Measurements from ENCODE around the gene TECPR1.

TECPR1 gene

DNA sequence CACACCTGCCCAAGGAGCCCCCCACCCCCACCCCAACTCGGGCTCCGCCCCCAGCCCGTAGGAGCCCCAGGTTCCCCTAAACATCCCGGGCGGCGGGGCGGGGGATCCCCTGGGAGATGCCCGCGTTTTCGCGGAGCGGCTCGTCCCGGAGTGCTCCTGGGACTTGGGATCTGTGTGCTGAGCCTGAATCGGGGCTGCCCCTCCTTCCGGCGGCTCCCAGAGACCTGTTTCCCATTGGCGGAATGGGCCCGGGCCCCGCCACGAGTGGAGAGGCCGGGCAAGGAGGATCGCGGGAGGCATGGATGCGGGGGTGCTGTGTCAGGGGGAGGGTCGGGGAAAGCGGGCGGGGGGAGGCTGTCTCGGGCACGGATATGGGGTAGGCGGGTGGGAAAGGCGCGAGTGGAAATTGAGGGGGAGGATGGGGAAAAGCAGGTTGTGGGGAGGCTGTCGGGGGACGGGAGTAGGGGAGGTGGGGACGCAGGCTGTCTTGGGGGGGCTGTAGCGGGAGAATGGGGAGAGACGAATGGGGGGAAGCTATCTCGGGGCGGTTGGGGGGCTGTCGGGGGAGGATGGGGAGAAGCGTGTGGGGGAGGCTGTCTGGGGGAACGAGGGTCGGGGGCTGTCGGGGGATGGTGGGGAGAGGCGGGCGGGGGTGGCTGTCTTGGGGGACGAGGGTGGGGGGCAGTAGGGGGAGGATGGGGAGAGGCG lies 41.4 kb downstream of the TECPR1 start:
- DNase-seq, result no peak

DNA sequence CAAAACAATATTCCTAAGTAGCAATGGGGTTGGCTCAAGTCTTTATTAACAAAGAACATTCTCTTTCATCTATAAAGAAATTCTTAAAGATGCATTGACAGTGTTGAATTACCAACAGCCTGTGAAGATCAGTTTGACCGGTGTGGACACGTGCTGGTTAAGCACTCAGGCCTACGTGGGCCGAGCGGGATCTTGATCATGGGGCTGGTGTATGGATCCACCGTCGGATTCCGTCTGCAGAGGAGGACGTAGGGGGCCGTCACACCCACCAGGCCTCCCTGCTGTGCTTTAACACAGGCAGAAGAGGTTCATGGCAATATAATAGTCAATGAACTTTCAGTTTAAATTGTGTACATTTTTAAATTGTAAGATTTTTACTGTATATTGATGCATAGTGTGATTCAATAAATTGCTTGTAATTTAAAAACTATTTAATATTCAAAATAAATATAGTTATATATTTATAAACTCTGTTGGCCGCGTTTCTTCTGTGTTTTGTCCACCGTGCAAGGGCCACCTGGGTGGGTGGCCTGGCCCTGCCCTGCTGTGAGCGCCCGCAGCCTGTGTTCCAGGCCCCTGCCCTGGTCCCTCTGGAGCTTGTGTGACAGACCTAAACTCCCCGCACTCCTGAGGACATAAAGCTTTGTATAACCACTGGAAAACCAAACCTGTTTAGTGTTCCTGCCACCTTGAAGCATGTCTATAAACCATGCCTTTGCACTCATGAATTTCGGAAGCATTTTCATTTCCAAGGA lies 42.7 kb downstream of the TECPR1 start:
- DNase-seq, result no peak

DNA sequence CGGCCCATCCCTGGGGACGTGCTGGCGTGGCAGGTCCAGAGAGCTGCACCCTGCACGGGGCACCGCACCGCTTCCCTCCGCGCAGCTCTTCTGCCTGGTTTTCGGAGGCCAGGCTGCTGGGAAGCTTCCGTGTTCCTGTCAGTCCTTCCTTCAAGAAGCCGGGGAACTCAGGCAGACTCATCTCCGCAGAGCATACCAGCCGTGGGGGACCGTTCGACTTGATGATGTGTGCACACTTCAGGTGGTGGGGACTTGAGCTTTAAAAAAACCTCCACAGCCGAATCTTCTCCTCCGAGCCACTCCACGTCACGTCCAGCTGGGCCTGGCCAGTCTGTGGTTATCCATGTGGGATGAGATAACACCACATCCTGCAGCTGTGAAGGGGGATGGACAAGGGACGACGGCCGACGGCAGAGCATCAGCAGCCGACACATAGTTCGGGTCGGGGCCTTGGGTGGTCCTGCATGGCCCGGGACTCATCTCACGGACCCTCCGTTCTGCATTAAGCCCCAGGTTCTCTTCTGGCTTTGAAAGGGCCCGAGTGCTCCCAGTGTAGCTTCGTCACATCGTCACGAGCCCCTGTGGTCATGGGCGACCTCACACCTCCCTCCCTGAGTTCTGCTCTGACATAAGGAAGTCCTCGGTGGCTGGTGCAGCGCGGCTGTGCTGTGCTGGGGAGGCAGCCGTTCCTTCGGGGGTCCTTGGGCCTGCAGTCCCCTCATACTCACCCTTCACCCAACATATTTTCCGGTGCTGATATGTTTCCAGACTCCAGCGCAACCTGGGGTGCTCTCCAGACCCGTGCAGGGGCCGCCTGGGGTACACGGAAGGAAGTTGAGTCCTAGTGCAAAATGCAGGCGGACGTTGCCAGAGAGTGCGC lies 45.3 kb downstream of the TECPR1 start:
- no peak for DNase-seq

DNA sequence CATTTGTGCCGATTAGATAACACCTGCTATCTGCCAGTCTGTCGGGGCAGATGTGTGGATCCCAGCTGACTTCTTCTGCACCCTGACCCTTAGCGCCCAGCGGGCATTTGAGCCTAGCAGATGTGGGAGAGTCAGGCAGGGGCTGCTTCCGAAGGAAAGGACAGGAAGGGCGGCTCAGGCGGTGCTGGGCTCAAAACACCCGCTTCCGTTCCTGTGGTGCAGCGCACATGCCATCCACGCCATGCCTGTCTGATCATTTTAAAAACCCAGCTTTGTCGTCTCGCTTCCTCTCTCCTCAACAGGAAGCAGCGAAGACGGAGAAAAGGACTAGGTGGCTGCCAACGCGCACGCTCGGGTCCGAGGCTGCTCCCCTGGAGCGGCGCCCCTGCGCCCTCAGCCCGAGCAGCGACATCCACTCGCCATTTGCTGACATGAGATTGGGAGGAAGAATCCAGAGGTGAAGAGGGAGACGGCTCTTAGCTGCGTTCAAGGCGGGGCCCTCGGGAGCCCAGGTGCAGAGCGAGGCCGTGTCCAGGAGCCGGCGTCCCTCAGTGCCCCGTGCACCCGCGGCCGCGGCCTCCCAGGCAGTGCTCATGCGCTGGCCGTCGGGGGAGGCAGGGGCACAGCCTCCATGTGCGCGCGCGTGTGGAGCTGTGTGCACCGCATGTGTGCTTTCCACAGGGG lies 46.7 kb downstream of the TECPR1 start:
- no peak for DNase-seq

DNA sequence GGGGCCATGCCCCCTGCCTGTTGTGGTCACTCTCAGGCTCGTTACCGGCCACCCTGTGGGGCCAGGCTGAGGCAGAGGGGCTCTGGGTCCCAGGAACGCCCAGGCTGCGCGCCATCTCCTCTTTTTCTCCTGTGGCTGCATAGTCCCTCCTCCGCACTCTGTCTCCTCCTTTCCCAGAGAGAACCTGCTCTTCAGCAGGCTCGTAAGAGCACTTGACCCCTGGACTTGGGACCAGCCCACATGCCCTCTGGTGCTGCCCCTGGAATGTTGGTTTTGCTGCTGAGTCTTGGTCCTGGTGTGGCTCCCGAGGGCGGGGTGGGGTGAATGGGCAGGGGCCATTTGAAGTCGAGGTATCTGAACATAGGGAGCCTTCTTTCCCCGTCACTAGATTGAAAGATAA lies 47.4 kb downstream of the TECPR1 start:
- no peak for DNase-seq

DNA sequence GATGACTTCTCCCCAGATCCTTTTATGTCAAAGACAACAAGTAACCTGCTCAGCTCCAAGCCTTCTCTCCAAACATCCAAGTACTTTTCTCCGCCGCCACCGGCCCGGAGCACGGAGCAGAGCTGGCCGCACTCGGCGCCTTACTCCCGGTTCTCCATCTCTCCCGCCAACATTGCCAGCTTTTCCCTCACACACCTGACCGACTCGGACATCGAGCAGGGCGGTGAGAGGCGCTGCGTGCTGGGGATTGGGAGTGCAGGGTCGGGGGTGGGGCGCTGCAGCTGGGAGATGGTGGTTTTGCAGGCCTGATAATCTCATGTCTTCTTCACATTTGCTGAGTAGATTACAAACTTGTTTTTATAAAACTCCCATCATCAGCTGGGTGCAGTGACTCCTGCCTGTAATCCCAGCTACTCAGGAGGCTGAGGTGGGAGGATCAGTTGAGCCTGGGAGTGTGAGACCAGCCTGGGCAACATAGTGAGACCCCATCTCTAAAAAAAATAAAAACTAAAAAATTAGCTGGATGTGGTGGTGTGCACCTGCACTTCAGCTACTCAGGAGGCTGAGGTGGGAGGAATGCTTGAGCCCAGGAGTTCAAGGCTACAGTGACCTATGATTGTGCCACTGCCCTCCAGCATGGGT lies 47.9 kb downstream of the TECPR1 start:
- DNase-seq, result no peak

DNA sequence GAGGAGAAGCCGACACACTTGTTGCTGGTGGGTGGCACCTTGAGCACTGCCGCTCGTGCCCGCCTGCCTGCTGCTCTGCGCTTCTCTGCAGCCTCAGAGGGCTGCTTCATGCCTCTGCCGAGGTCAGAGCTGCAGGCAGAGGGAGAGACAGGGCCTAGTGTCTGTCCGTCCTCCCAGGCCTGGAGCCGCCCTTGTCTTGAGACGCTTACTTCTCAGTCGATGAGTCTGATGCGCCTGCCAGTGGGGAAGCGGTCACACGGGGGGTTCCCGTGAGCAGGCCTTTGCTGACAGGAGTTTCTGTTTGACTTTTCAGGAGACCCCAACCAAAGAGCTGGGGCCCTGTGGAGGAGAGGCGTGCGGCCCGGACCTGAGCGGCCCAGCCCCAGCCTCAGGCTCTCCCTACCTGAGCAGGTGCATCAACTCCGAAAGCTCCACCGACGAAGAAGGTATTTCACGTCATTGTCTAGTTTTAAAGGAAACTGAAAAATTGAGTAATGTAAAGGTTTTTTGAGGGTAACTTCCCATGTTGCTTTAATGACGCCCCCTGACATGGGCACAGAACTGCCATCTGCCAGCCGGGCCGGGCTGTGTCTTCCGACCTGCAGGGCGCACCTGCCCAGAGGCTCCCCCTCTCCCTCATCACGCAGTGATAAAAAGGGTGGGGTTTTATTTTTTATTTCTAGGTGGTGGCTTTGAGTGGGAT lies 48.6 kb downstream of the TECPR1 start:
- DNase-seq, result no peak

DNA sequence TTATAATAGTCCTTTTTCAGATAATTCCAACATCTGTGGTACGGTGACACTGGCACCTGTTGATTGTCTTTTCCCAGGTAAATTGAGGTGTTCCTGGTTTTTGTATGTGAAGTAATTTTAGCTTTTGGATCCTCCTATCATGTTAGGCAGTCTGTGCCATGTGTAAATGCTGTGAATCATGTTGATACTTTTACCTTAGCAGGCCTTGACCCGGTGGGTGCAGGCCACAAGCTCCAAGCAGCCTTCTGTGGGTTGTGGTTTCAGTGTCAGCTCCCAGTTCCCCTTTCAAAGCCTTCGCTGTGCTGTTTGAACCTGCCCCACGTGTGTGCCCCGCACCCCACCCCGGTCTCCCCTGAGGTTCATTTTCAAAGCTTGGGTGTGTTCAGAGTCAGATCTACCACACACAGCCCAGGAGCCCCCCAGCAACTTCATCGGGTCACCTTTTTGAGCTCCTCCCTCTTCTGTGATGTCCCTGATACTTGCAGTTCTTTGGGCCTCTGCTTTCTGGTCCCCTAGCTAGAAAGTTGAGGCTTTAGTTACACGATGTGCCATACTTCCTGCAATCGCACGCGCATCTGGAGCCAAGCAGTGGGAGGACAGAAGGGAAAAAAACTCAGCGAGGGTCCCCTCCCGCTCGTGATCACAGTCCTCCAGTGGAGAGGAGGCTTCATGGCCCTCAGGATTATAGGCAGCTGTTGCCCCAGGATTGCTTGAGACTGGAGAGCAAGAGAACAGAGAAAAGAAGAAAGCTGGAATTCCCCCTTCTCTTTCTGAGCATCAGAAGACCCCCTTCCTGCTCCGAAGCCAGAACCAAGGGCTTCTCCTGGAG lies 49.5 kb downstream of the TECPR1 start:
- no peak for DNase-seq

DNA sequence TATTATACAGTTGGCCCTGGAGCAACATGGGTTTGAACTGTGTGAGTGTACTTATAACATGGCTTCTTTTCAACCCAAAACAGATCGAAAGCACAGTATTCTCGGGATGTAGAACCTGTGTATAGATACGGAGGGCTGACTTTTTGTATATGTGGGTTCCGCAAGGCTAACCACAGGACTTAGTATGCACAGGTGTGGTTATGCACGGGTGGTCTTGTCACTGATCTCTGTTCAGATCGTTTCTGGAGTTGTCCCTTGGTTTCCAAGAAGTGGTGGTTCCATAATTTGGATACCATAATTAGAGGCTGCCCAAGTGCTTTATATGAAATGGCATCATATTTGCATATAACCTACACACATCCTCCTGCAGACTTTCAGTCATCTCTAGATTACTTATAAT lies 51.7 kb downstream of the TECPR1 start:
- no peak for DNase-seq

DNA sequence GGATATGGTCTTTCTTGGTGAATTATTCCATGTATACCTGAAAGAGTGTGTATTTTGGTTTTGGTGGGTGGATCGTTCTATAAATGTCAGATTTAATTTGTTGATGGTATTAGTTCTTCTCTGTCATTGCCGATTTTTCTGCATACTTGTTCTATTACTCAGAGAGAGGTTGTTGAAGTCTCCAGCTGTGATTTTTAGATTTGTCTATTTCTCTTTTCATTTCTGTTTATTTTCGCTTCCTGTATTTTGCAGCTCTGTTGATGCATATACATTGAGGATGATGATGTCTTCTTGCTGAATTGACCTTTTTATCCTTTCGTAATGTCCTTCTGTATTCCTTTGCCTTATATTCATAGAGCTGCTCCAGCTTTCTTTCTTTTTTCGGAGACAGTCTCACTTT lies 52.9 kb downstream of the TECPR1 start:
- no peak for DNase-seq

DNA sequence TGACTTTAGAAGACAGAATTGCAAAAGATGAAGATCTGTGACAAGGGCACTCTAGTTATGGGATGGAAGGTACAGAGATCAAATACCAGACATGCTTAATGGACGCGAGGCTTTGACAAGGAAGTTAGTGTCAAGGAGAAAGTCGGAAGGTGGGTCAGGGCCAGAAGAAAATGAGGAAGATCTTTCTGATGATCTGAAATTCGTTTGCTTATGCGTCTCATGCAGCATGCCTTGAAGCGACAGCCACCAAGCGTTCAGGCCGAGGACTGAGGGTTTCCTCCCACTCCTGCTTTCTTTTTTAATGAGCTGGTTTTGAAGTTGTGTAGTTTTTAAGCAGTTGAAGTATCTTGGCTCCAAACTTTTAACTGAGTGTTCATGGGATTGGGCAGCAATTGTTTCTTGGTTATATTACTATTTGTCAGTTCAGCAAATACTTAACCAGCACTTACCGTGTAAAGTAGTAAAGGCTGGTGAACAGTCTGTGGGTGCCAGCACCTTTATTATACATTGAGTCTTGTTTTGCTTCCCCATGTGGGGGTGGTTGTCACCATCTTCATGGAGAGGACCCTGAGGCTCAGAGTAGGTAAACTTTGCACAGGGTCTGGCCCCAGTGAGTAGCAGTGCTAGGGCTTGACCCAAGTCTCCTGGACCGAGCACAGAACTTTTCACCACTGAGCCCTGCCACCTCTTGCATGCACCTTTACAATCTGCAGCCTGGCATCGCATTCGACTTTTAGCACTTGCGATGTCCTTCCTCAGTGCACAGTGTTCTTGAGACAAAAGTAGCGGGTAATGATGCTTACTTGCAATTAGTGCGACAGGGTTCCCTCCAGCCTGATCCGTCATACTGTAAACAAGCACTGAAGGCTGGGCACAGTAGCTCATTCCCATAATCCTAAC lies 55.1 kb downstream of the TECPR1 start:
- no peak for DNase-seq

DNA sequence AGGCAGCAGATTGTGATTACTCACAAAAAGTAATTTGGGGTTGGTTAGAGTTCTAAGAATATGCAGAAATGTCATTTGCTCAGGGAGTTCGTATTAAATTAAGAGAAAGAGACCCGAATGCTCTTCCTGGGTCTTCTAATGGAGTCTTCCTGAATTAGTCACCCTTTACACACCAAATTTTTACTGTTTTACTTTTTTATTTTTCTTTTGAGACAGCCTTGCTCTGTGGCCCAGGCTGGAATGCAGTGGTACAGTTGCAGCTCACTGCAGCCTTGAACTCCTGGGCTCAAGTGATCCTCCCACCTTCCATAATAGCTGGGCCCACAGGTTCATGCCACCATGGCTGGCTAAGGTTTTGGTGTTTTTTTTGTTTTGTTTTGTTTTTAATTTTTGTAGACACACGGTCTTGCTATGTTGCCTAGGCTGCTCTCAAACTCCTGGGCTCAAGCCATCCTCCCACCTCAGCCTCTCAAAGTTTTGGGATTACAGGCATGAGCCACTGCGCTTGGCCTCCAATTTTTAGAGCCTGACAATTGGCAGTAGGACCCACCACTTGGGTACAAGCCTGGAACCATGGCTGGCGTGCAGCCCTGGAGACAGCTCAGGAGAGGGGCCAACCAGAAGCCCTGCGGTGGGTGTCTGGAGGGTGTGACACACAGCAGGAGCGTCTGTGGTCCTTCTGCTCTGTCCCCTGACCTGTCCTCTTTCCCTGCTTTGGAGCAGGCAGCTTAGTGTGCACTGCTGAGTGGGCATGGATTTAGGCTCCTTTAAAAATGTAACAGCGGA lies 57.2 kb downstream of the TECPR1 start:
- DNase-seq, result no peak

DNA sequence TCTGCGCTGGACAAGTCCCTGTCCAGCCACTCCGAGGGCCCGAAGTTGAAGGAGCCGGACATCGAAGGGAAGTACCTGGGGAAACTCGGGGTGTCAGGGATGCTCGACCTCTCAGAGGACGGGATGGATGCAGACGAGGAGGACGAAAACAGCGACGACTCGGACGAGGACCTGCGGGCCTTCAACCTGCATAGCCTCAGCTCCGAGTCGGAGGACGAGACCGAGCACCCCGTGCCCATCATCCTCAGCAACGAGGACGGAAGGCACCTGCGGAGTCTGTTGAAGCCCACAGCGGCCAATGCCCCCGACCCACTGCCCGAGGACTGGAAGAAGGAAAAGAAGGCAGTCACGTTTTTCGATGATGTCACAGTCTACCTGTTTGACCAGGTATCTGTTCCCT lies 57.8 kb downstream of the TECPR1 start:
- DNase-seq, result no peak

DNA sequence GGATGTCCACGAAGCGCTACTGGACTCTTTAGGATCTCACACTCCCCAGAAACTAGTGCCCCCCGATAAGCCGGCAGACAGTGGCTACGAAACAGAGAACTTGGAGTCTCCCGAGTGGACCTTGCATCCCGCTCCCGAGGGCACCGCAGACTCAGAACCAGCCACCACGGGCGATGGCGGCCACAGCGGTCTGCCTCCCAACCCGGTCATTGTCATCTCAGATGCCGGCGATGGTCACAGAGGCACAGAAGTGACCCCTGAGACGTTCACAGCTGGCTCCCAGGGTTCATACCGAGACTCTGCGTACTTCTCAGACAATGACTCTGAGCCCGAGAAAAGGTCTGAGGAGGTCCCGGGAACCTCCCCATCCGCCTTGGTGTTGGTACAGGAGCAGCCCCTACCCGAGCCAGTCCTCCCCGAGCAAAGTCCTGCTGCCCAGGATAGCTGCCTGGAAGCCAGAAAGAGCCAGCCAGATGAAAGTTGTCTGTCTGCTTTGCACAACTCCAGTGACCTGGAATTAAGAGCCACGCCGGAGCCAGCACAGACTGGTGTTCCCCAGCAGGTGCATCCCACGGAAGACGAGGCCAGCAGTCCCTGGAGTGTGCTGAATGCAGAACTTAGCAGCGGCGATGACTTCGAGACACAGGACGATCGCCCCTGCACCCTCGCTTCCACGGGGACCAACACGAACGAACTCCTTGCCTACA lies 58.4 kb downstream of the TECPR1 start:
- DNase-seq, result no peak

DNA sequence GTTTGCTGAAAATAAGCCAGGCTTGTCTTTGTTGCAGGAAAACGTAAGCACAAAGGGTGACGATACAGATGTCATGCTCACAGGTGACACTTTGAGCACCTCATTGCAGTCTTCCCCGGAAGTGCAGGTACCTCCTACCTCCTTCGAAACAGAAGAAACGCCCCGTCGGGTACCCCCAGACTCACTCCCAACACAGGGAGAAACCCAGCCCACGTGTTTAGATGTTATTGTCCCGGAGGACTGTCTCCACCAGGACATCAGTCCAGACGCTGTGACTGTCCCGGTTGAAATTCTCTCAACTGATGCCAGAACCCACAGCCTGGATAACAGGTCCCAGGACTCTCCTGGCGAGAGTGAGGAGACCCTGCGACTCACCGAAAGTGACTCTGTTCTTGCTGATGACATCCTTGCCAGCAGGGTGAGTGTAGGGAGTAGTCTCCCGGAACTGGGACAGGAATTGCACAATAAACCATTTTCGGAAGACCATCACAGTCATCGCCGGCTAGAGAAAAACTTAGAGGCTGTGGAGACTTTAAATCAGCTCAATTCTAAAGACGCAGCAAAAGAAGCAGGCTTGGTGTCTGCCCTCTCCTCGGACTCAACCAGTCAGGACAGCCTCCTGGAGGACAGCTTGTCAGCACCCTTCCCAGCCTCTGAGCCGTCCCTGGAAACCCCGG lies 59.1 kb downstream of the TECPR1 start:
- DNase-seq, result no peak

DNA sequence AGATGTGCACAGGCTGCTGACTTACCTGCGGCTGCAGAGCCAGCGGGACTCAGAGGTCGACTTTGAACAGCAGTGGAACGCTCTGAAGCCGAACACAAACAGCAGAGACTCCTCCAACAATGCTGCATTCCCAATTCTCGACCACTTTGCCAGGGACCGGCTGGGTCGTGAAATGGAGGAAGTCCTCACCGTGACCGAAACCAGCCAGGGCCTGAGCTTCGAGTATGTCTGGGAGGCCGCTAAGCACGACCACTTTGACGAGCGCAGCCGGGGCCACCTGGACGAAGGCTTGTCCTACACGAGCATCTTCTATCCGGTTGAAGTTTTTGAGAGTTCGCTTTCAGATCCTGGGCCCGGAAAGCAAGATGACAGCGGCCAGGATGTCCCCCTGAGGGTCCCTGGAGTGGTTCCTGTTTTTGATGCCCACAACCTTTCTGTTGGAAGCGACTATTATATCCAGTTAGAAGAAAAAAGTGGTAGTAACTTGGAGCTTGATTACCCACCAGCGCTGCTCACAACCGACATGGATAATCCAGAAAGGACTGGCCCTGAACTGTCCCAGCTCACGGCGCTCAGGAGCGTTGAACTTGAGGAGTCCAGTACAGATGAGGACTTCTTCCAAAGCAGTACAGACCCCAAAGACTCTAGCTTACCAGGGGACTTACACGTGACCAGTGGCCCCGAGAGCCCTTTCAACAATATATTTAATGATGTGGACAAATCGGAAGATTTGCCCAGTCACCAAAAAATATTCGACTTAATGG lies 60.2 kb downstream of the TECPR1 start:
- no peak for DNase-seq

DNA sequence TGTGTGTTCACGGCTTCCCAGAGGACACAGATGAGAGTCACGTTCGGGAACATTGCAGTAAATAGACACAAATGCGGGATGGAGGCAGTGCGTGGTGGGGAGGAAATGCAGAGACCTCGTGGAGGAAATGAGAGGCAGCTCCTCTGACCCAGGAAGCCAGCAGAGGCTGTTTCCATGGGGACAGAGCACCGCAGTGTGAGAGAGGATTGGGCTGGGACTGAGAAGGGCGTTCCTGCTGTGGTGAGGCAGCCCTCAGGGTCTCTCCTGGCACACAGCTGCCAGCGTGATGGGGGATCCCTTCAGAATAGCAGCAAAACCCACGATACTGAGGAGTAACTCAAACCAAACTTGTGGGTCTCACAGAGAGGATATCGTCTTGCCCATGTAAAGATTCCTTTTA lies 62.5 kb downstream of the TECPR1 start:
- no peak for DNase-seq
